ENCODE results near the gene TMEM215. TPM values are rescaled to one million over a fixed set of nuclear protein-coding genes. Genes with fewer than 3 reads are reported as not detected.

The TMEM215 gene
- total RNA-seq (2021; fragmentation: NEBNext Ultra II Directional; extraction: Animal tissue kit (Norgen Biotek cat#: 25700)) (0.36 and 0.67 TPM in 2 replicates), polyA plus RNA-seq (2011; rRNA removed) (0.27 and 0.33 TPM in 2 replicates), polyA minus RNA-seq (2011; rRNA and poly(A)+ RNA removed) (0.39 and 0.76 TPM in 2 replicates)
- 0.27 TPM for polyA plus RNA-seq (2011; cell fraction: cytosol; rRNA removed)
- 0.53 TPM for polyA plus RNA-seq (2011; cell fraction: nucleus; rRNA removed)
- polyA plus RNA-seq (2012, experiment 1 of 2) = 0.31 to 0.51 TPM (median 0.38 TPM) in 4 replicates
- polyA plus RNA-seq (2012, experiment 2 of 2) = 0.10 TPM
- 0.41 TPM for polyA plus RNA-seq (2013, experiment 1 of 2)
- 0.42 TPM for polyA plus RNA-seq (2013, experiment 2 of 2)
- 0.29 TPM for polyA minus RNA-seq (2011; cell fraction: cytosol; rRNA and poly(A)+ RNA removed)
- 0.80 TPM for polyA minus RNA-seq (2011; cell fraction: nucleus; rRNA and poly(A)+ RNA removed)
- long read RNA-seq, experiment 1, partial matches to known transcripts = 0 of 1 reads
- long read RNA-seq, experiment 1, other reads (novel, unspliced or antisense) = 0 of 1 reads
- long read RNA-seq, experiment 2, partial matches to known transcripts = 0 of 1 reads
- long read RNA-seq, experiment 2, other reads (novel, unspliced or antisense) = 0 of 1 reads

- H3K79me2 ChIP-seq (ENCODE audit: control insufficient read depth in 1 of 2, insufficient read depth in 2 of 2, low read length in 2 of 2) = no peaks in the 10 kb centered on the region
- peak within 1 kb of the TSS; percentile 63 for H4K8ac ChIP-seq (ENCODE audit: extremely low read depth, insufficient read depth, low read length)
- no peaks in the 10 kb centered on the region for H3K79me1 ChIP-seq (ENCODE audit: low read depth, low read length)
- H3K4ac ChIP-seq (replicated peaks; ENCODE audit: insufficient read length, low read depth, low read length) = no peak within 1 kb of the TSS
- H2AK5ac ChIP-seq (ENCODE audit: low read depth, low read length) = no peak within 1 kb of the TSS
- no peak within 1 kb of the TSS for H2BK5ac ChIP-seq (ENCODE audit: low read depth, low read length)
- peak within 1 kb of the TSS; percentile 75 for H2AFZ ChIP-seq (ENCODE audit: low read length)
- no peak within 1 kb of the TSS for H3K14ac ChIP-seq (ENCODE audit: insufficient read length)
- CTCF ChIA-PET (ENCODE audit: partially characterized antibody) = interaction anchor here (0.9 to 2.8 kb wide), 8 partner anchors 22 to 217 kb away, joined by 3 to 10 read pairs (median 3); no protein-coding TSS in a partner anchor
- no peak within 1 kb of the TSS for H2BK20ac ChIP-seq (ENCODE audit: low read length)
- H3K4me3 ChIP-seq (ENCODE audit: extremely low read depth in 1 of 4, insufficient read depth in 2 of 4, low read depth in 3 of 4, low read length in 4 of 4) = peak within 1 kb of the TSS; percentile 41 to 78 (median 64)
- H3K9ac ChIP-seq (replicated peaks in 1 of 4; ENCODE audit: extremely low read depth in 1 of 4, low read depth in 3 of 4, low read length in 3 of 4) = peak within 1 kb of the TSS in 2 of 4 experiments; percentile 25 to 42; a peak in 3 of 7 replicates
- H4K91ac ChIP-seq (replicated peaks; ENCODE audit: insufficient read length, low read length) = no peak within 1 kb of the TSS
- no peak within 1 kb of the TSS for H4K5ac ChIP-seq (ENCODE audit: insufficient read length, low read depth, low read length)
- no peak within 1 kb of the TSS; the same call in 1 of the 2 replicates for H2BK12ac ChIP-seq (ENCODE audit: low read depth, low read length)
- peaks cover 0 to 5% (median 2%) of the 10 kb centered on the region in 4 experiments; a peak in 4 of 7 replicates for H3K4me1 ChIP-seq (replicated peaks in 1 of 4; ENCODE audit: control insufficient read depth in 3 of 4, insufficient read depth in 4 of 4, low read length in 3 of 4)
- no peak within 1 kb of the TSS for H3K23ac ChIP-seq (ENCODE audit: insufficient read length)
- no peak within 1 kb of the TSS for H3K56ac ChIP-seq (replicated peaks; ENCODE audit: insufficient read length, low read depth, low read length)
- FAIRE-seq (no peak), DNase-seq (ENCODE audit: low read depth in 1 of 2, low spot score in 2 of 2) (peak; percentile 41 to 85)
- no peak within 1 kb of the TSS for H3K27ac ChIP-seq (ENCODE audit: low read depth, low read length)
- WGBS, 2 experiments (ENCODE audit: extremely low coverage in 1 of 2, insufficient coverage in 1 of 2, insufficient read length in 1 of 2, insufficient replicate concordance in 2 of 2, low coverage in 1 of 2, low lambda C conversion rate in 2 of 2, missing lambda C conversion rate in 1 of 2) = 2% methylated on average over 35 of the region's 59 CpGs; no CpG with 5 or more reads in 1 of the 2 experiments
- POLR2A ChIA-PET (ENCODE audit: partially characterized antibody) = interaction anchor here (1.0 to 1.1 kb wide), 2 partner anchors 218 to 242 kb away, joined by 3 to 4 read pairs; partner anchors contain the start of genes APTX and DNAJA1
- H3K36me3 ChIP-seq (ENCODE audit: control insufficient read depth in 2 of 4, insufficient read depth in 4 of 4, low read length in 3 of 4) = no peaks in the 10 kb centered on the region
- peak within 1 kb of the TSS; percentile 66; the same call in 1 of the 2 replicates for H3K18ac ChIP-seq (ENCODE audit: extremely low read depth, low read length)
- H3K4me2 ChIP-seq (ENCODE audit: insufficient read depth in 1 of 2, low read depth in 2 of 2, low read length in 2 of 2) = peak within 1 kb of the TSS; percentile 68 to 77
- peaks cover 7 to 40% (median 29%) of the 10 kb centered on the region in 4 experiments for H3K27me3 ChIP-seq (replicated peaks in 1 of 4; ENCODE audit: control insufficient read depth in 3 of 4, extremely low read depth in 1 of 4, insufficient read depth in 3 of 4, low read length in 3 of 4)
- H2BK120ac ChIP-seq (replicated peaks; ENCODE audit: low read depth, low read length) = no peak within 1 kb of the TSS
- no peaks in the 10 kb centered on the region for H4K20me1 ChIP-seq (replicated peaks in 1 of 2; ENCODE audit: control insufficient read depth in 1 of 2, insufficient read depth in 2 of 2, low read length in 2 of 2)
- H3K9me3 ChIP-seq (ENCODE audit: insufficient read depth in 2 of 2, low read depth in 1 of 2, low read length in 1 of 2) = no peaks in the 10 kb centered on the region
- peak within 1 kb of the TSS; percentile 37; the same call in 1 of the 2 replicates for H2BK15ac ChIP-seq (ENCODE audit: low read length)
- H3K23me2 ChIP-seq (ENCODE audit: low read depth, low read length) = peaks cover 11% of the 10 kb centered on the region; the same call in 1 of the 2 replicates
- no peak for TF ChIP-seq HDAC2 (IDR thresholded peaks at IDR 0.05; ENCODE audit: borderline replicate concordance in 1 of 2, low read depth in 2 of 2, low read length in 2 of 2)
- no peak for TF ChIP-seq CBX5 (IDR thresholded peaks at IDR 0.05; ENCODE audit: low read depth, low read length)
- TF ChIP-seq CREB1 (IDR thresholded peaks at IDR 0.05) = no peak; the same call in 1 of the 2 replicates
- no peak for TF ChIP-seq NRF1 (IDR thresholded peaks at IDR 0.05; ENCODE audit: low read depth, low read length)
- TF ChIP-seq USF2 (IDR thresholded peaks at IDR 0.05; ENCODE audit: low read length) = no peak
- peak; percentile 46 for TF ChIP-seq MAX (IDR thresholded peaks at IDR 0.05)
- TF ChIP-seq POLR2AphosphoS5 (IDR thresholded peaks at IDR 0.05; ENCODE audit: low read depth, low read length) = no peak
- no peak for TF ChIP-seq MAFK (IDR thresholded peaks at IDR 0.05; ENCODE audit: low read depth, low read length)
Measured at GRCh38 chr9:32783168-32783891, at the start of gene TMEM215. Gene TMEM215 (plus strand): TSS chr9:32783540. CDS start chr9:32784184, 644 bp downstream.

Measured in H1 (cell line).